Thyroid gland (tissue), 4 donors: ENCODE data around the gene PRKAB1.

ENCODE experiments used
- CTCF ChIP-seq, 6 experiments: fragments of 200-600 bp in 3 of 6; fragments of 450-650 bp in 3 of 6; sonication (generic) in 3 of 6; IDR thresholded peaks; one replicate each; pipeline ENCODE4 v1.5.1; 2016 to 2019; ENCODE audit warnings: antibody characterized with exemption in 6 of 6, mild to moderate bottlenecking in 2 of 6, inconsistent platforms in 1 of 6, moderate library complexity in 1 of 6
- POLR2A ChIP-seq, 2 donors: fragments of 450-650 bp; IDR thresholded peaks; one replicate each; pipeline ENCODE4 v1.6.1; 2017; ENCODE audit warnings: antibody characterized with exemption in 2 of 2, mild to moderate bottlenecking in 2 of 2, moderate library complexity in 1 of 2

- TF ChIP-seq POLR2A (IDR thresholded peaks at IDR 0.05) (no peak), CTCF (IDR thresholded peaks at IDR 0.05) (no peak)
These were observed 2.6 kb upstream of the PRKAB1 start for GRCh38 chr12:119665164-119665929.
